Left kidney (tissue), 2 donors: ENCODE measurements around the gene RAB3GAP2. TPM values are rescaled to one million over a fixed set of nuclear protein-coding genes. Genes with fewer than 3 reads are reported as not detected.
"Not testable (repeated sequence)": the region's sequence is repeated elsewhere in the genome, so short reads cannot be mapped to it uniquely, and the experiment has no call there.

Source experiments
- DNase-seq: peaks from one replicate; pipeline ENCODE4 v3.0.0-alpha.2; 2013
- polyA plus RNA-seq: library from polyadenylated mRNA; unstranded; fragments of 120-200 nt; gene quantifications from one replicate; pipeline ENCODE4 v1.2.1, GENCODE V29; 2013; ENCODE audit not compliant: insufficient read length

Gene RAB3GAP2
- polyA plus RNA-seq, 1 donor: 39.6 TPM

- DNase-seq: no peak
These were observed 73.9 kb downstream of the RAB3GAP2 start for GRCh38 chr1:220198186-220199005.

- DNase-seq: no peak
These were observed 76.6 kb downstream of the RAB3GAP2 start for GRCh38 chr1:220195701-220196100.

GRCh38 chr1:220189750-220190347 lies 82.4 kb downstream of the RAB3GAP2 start:
- DNase-seq: no peak

GRCh38 chr1:220188538-220188937 lies 83.7 kb downstream of the RAB3GAP2 start:
- DNase-seq: no peak

GRCh38 chr1:220186752-220187151 lies 85.5 kb downstream of the RAB3GAP2 start:
- DNase-seq: no peak

GRCh38 chr1:220184506-220184905 lies 87.7 kb downstream of the RAB3GAP2 start:
- DNase-seq: no peak

- DNase-seq: no peak
These were observed 89.6 kb downstream of the RAB3GAP2 start for GRCh38 chr1:220182656-220183055.

GRCh38 chr1:220182111-220182510 lies 90.1 kb downstream of the RAB3GAP2 start:
- no peak for DNase-seq

- no peak for DNase-seq
These were observed 95.7 kb downstream of the RAB3GAP2 start for GRCh38 chr1:220176540-220176939.

- no peak for DNase-seq
These were observed 101.3 kb downstream of the RAB3GAP2 start for GRCh38 chr1:220170836-220171526.

- not testable (repeated sequence) for DNase-seq
These were observed 102.4 kb downstream of the RAB3GAP2 start for GRCh38 chr1:220169887-220170286.

GRCh38 chr1:220166853-220167252 lies 105.4 kb downstream of the RAB3GAP2 start:
- no peak for DNase-seq

GRCh38 chr1:220164517-220164916 lies 107.7 kb downstream of the RAB3GAP2 start:
- no peak for DNase-seq

GRCh38 chr1:220164116-220164515 lies 108.1 kb downstream of the RAB3GAP2 start:
- DNase-seq: no peak

GRCh38 chr1:220160027-220160426 lies 112.2 kb downstream of the RAB3GAP2 start:
- no peak for DNase-seq

- no peak for DNase-seq
These were observed 113.2 kb downstream of the RAB3GAP2 start for GRCh38 chr1:220159041-220159440.

GRCh38 chr1:220158530-220158929 lies 113.7 kb downstream of the RAB3GAP2 start:
- not testable (repeated sequence) for DNase-seq

- DNase-seq: no peak
These were observed 114.5 kb downstream of the RAB3GAP2 start for GRCh38 chr1:220157738-220158137.

- DNase-seq: no peak
These were observed 115.6 kb downstream of the RAB3GAP2 start for GRCh38 chr1:220156620-220157146.

- no peak for DNase-seq
These were observed 119.1 kb downstream of the RAB3GAP2 start for GRCh38 chr1:220153147-220153546.

GRCh38 chr1:220151454-220151853 lies 120.8 kb downstream of the RAB3GAP2 start:
- DNase-seq: no peak

- DNase-seq: no peak
These were observed 122.5 kb downstream of the RAB3GAP2 start for GRCh38 chr1:220149742-220150141.

GRCh38 chr1:220144051-220144450 lies 128.2 kb downstream of the RAB3GAP2 start:
- DNase-seq: no peak
